HG03064 (cell line): ENCODE results near the gene ERAP2.
A peak's percentile ranks its signal among the peaks of the same experiment; 100 is the strongest.
"Not testable (repeated sequence)": the region's sequence is repeated elsewhere in the genome, so short reads cannot be mapped to it uniquely, and the experiment has no call there.

Source experiments
- ATAC-seq: cut with Tn5 transposase; IDR thresholded peaks from one replicate; pipeline ENCODE4 v1.9.1; 2021; ENCODE audit warnings: low read depth; ENCODE audit not compliant: unreplicated experiment

ERAP2 gene

DNA sequence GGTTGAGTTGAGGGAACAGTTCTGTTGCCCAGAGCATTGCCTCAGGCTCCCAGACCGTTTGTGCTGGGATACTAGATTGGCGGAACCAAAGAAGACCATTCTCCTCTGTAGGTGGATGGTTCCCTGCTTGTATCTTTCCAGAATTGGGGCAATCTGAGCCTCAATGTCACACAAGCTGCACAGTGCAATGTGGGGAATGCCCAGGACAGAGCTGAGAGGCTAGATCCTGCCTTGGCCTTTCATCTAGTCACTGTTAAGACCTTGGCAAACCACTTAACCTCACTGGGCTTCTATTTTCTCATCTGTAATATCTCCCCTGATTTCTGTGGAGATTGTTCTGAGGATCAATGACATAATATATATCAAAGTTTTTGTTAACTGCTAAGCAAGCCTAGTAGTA lies 16.9 kb upstream of the ERAP2 start:
- no peak for ATAC-seq

DNA sequence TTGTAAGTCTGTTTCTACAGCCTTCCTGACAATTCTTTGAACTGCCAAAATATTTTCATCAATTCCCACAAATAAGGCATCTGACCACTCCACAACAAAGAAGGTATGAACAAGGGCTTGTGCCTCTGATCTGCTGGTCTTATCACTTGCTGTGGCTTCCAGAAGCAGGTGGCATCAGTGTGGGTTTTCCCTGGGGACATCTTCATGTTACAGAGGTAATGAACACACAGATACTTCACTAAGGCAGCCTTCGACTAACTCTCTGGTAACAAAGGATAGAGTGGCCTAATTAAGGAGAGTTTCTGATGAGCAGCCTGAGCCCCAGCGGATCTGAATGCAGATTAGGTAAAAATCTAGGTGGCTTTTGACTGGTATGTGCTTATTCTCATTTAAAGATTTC lies 15.2 kb upstream of the ERAP2 start:
- no peak for ATAC-seq

DNA sequence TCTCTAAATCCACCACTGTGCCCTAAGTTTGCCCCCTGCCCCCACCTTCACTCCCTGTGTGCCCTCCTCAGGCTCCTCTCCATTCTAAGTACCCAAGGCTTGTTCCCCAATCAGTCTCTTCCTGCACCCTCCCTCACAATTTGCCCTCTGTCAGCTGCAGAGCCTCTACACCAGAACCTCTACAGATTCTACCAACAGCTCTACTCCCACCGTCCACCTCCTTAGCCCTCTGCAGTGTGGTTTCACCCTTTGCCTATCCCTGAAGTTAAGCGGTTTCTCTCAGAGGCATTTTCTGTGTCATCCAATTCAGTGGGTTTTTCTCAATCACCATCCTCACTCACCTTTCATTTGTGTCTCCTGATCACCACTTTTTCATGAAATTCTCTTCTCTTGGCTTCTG lies 13.2 kb upstream of the ERAP2 start:
- ATAC-seq = no peak

DNA sequence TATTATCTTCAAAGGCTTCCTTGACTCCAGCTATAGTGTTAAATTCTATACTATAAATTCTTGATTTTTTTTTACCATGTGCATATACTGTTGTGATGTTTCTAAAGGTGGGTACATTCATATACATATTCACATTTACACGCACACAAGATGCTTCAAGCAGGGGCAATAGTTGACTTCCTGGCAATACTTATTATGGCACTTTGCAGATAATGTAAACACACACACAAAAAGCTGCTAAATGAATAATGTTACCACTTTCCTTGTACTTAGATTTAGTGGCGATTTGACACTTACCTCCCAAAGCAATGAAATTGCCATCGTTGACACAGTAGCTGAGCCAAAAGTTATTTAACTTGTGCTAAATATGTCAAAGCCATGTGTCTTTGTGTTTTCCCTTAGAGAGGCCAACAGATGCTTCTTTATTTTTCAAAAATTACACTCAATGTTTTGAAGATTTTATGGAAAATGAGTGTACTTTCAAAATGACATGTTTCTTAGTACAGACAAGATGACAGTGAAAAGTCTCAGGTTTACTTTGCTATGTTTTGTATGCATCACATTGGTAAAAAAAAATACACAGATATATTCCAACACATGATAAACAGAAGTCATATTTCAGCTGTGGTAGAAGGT lies 12.2 kb upstream of the ERAP2 start:
- no peak for ATAC-seq

DNA sequence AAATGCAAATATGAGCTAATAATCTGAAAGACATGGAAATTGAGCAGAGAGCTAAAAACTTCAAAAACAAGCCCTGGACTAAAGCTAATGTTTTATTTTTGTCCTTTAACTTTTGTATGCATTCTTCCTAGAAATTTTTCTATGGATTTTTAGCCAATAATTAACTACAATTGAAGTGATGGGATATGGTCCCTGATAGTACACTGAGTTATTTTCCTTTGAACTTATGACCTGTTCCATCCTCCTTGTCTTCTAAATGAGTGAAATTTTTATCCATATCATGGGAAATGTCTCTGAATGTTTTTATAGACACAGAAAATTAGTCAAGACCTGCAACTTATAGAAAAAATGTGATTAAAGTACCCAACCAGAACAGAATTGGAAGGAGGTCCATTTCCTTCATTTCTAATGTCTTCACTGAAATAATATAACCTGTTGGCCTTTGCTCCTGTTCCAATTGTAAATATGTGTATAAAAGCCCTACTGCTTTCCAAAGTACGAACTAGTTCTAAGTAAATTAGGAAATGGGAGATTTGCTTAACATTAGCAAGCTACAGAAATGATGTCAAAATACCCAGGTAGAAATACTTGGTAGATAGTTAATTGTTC lies 11.3 kb upstream of the ERAP2 start:
- no peak for ATAC-seq

DNA sequence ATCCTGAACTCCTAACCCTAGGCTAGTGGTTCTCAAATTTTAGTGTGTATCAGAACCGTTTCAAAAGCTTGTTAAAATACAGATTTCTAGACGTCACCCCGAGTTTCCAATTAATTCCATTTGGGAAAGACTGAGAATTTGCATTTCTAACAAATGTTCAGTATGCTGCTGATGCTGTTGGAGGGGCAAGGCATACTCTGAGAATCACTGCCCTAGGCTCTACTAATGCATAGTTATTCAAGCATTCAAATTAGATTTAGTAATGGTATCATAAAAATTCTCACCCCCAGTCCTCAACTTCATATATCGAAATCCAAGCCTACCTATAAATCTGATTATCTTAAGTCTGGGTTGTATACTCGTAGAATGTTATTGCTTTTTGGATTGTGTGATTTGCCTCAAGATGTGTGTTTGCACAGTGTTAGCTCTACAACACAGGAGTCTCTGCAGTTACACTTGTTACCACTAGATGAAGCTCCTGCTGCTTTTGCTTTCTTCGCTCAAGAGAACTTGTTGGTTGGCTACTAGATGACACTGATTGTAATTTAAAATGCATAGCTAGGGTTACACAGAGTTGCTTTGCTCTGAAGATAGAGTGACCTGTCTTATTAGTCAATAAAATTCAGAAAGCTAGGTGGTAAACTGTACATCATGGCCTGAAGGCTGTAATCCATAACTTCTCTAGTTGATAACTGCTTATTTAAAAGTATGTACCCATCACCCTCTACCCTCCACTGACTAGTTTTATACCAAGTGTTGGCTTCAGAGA lies 7.5 kb upstream of the ERAP2 start:
- peak; percentile 66 for ATAC-seq

DNA sequence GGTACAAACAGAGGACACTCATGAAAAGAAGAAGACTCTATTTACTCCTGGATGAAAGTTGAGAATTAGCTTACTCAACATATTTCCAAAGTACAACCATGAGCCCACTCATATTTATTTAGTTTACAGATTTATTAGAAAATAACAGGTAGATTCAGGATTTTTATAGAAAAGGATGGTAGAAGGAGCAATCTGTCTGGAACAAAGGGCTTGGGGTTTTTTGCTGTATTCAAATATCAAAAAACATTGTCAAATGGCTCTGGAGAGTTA lies 7.0 kb upstream of the ERAP2 start:
- ATAC-seq = no peak

DNA sequence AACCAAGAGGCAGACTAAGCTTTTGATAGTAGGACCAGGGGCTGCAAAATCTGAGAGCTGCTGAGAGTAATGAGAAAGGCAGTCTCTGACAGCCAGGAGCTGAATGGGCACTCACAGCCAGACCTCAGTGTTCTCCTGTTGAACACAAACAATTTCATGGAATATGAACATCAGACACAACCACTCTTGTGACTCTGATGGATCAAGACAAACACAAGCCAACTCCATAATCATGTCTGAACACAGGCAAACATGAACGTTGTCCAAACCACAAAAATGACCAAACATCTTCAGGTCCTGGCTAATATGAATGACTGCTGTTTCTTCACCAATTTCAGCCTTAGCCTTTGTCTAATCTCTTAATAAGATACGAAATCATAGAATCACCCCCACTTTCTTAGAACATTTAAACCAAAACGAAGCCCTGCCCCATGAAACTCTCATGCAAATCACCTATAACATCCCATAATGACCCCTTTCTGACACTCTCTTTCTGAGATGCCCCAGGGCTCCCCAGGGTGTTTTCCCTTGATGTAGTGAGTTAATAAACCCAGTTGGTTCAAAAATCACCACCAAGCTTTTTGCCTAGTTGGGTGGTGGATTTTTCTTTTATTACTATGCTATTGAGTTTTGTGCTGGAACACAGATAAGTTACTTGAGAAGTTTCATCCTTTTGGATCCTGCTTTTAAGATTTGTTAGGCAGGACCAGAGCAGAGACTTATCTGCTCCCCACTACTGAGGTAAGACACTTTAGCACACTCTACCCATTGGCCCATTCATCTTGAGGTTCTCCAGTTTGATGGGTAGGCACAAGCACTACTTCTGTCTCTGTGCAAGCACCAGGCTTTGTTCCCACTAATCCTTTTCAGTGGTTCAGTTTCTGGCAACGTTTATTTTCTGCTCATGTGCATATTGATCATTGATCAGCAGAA lies 5.9 kb upstream of the ERAP2 start:
- peak; percentile 73 for ATAC-seq

DNA sequence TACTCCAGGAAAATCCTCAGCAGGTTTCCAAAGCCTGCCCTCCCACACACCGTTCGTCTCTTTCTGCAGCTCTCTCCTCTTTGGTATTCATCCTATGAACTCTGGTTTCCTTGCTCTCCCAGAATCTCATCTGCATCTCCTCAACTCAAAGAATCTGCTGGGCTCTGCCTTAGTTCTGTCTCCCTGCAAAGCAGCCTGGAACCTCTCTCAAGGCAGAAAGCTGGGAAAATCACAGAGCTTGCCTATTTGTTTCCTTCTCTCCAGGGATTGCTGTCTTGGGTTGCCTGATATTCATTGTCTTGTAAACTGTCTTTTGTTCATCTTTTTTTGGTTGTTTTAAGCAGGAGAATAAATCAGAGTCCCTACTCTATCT lies 5.3 kb upstream of the ERAP2 start:
- no peak for ATAC-seq

DNA sequence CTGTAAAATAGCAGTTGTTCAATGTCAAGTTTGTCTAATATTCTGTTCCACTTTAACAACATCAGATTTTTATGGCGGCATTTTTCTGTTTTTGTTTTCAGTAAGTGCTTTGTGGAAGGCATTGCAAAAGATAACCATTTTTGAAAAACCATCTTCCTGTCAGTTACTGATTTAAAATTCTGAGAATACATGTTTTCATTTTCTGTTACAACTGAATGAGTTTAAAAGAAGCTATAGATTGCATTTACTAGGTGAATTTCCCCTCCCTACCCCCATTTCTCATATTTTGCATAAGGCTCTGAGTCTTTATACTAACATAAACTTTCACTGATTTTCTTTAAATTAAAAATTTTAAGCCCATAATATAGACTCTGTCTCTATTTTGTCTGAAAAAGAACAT lies 4.6 kb upstream of the ERAP2 start:
- ATAC-seq = no peak

DNA sequence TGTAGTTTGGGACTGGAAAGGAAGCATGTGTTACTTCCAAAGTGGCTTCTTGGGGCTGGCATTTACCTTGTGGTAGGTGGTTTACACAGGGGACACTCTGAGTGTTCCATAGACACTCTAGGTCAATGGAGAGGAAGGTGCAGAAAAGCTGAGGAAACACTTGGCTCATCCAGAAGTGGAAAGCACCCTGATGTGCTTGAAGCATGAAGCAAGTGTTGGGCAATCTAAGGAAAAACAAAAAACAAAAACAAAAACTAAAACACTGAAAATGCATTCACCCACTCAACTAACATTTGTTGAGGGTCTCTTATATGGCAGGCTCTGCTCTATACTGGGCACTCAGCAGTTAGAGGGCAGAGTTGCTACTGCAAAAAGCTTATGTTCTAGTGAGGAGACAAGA lies 2.9 kb upstream of the ERAP2 start:
- ATAC-seq = no peak

GRCh38 chr5:96874631-96875030 lies 1.7 kb upstream of the ERAP2 start:
- no peak for ATAC-seq

DNA sequence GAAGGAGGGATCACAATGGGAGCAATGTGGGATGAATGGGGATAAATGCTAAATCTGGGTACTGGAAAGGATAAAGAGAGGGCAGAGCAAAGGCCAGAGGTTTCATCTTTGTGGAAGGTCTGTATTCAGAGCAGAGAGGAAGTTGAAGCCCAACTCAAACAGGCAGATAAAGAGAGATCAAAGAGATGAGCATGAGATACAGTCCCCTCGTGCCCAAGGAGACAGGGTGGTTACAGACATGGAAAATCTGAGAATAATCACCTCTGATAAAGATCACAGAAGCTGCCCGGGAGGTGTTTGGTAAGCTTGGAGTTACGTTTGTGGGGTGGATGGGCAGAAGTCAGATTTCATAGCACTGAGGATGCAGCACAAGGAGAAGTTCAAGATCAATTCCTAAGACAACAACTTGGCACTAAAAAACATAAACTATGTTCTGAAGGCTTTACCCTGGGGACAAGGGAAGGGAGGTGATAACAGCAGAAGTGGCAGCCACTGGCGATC lies 459 bp upstream of the ERAP2 start:
- peak; percentile 2 for ATAC-seq

DNA sequence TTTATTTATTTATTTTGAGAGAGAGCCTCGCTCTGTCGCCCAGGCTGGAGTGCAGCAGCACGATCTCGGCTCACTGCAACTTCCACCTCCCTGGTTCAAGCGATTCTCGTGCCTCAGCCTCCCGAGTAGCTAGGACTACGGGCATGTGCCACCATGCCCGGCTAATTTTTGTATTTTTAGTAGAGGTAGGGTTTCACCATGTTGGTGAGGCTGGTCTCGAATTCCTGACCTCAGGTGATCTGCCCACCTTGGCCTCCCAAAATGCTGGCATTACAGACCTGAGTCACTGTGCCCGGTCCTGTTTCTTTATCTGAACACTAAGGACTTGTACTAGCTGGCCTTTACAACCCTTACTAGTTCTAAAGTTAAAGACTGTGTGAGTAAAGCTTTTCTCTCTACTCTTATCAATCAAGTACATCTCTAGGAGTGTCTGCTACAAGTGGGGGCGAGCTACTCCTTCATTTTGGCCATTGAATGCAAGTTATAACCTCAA lies 723 bp downstream of the ERAP2 start:
- not testable (repeated sequence) for ATAC-seq

GRCh38 chr5:96879665-96880064 lies 3.4 kb downstream of the ERAP2 start:
- no peak for ATAC-seq

DNA sequence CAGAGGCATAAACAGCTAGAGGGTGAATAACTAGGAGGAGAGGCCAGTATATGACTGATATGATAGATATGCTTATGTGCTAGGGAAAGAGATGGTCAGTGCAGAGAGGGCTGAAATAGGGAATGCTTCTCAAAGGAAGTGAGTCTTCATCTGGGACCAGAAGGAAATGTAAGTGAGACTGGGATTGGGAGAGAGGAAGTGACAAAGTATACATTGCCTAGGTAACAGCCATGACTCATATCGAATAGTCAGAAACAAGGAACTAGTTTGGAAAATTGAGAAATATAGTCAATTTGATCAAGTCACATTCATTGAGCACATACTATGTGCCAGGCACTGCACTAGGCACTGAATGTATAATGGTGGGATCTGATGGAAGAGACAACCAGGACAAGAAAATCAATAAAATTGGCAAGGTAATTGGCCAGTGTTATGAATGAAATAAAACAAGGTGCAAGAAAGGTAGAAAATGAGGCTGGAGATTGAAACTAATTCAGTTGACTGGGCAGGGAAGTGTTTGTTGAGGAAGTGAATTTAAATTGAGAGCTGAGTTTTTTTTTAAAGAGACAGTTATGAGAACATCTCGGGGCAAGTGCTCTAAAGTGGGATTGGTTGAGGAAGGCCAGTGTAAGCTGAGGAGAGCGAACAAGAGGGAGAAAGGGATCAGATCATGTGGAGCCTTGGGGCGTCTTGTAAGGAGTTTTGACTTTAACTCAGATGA lies 4.3 kb downstream of the ERAP2 start:
- ATAC-seq = no peak

GRCh38 chr5:96881511-96882115 lies 5.3 kb downstream of the ERAP2 start:
- ATAC-seq = no peak

DNA sequence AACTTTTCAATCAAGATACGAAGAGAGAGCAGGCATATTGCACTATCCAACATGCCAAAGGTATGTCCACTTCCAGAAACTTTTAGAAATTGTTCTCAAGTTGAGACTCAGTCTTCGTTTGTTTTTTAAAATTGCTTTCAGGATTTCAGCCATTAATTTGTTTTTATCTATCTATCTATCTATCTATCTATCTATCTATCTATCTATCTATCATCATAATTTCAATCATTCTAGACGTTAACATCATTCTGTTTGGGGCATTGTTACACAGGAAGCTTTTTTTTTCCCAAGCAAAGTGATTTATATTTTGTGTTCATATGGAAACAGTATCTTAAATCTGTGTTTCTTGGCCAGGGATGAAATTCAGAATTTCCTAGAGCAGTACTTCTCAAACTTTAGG lies 7.6 kb downstream of the ERAP2 start:
- no peak for ATAC-seq

GRCh38 chr5:96884995-96885394 lies 8.7 kb downstream of the ERAP2 start:
- ATAC-seq = no peak
